Stimulated activated CD8-positive, alpha-beta memory T cell treated with anti-CD3 and anti-CD28 coated beads, Interleukin-2, amount 100 ng/mL, for 1 hour (primary cell): ENCODE measurements around the gene PREX1.
"Not testable (repeated sequence)": the region's sequence is repeated elsewhere in the genome, so short reads cannot be mapped to it uniquely, and the experiment has no call there.

Experiments
- DNase-seq, 2 donors: peaks; one replicate each; pipeline ENCODE4 v3.0.0-alpha.2; 2020; ENCODE audit warnings: low read depth in 2 of 2

The PREX1 gene

GRCh38 chr20:48605364-48606171, 222.2 kb downstream of the PREX1 start:
- DNase-seq: no peak

GRCh38 chr20:48604936-48605335, 222.9 kb downstream of the PREX1 start:
- no peak for DNase-seq

GRCh38 chr20:48604426-48604825, 223.4 kb downstream of the PREX1 start:
- DNase-seq: no peak

GRCh38 chr20:48603819-48604405, 223.9 kb downstream of the PREX1 start:
- no peak for DNase-seq

GRCh38 chr20:48603116-48603818, 224.5 kb downstream of the PREX1 start:
- no peak for DNase-seq

GRCh38 chr20:48601798-48602197, 226.0 kb downstream of the PREX1 start:
- no peak for DNase-seq

GRCh38 chr20:48600470-48600945, 227.3 kb downstream of the PREX1 start:
- DNase-seq: no peak

- no peak for DNase-seq
Measured at GRCh38 chr20:48599748-48600469, 227.9 kb downstream of the PREX1 start.

- no peak for DNase-seq
Measured at GRCh38 chr20:48599106-48599747, 228.6 kb downstream of the PREX1 start.

GRCh38 chr20:48598303-48598941, 229.4 kb downstream of the PREX1 start:
- DNase-seq: not testable (repeated sequence)

- no peak for DNase-seq
Measured at GRCh38 chr20:48597521-48598302, 230.1 kb downstream of the PREX1 start.

GRCh38 chr20:48596334-48596898, 231.4 kb downstream of the PREX1 start:
- no peak for DNase-seq

- DNase-seq: no peak
Measured at GRCh38 chr20:48595495-48596333, 232.1 kb downstream of the PREX1 start.

- DNase-seq: no peak
Measured at GRCh38 chr20:48594533-48594932, 233.3 kb downstream of the PREX1 start.

- no peak for DNase-seq
Measured at GRCh38 chr20:48592107-48592940, 235.5 kb downstream of the PREX1 start.

GRCh38 chr20:48586730-48587129, 241.1 kb downstream of the PREX1 start:
- DNase-seq: no peak

GRCh38 chr20:48585061-48585870, 242.5 kb downstream of the PREX1 start:
- no peak for DNase-seq
